M059J (cell line): ENCODE results near the gene PABPN1L. TPM values are rescaled to one million over a fixed set of nuclear protein-coding genes. Genes with fewer than 3 reads are reported as not detected.
"Not testable (repeated sequence)": the region's sequence is repeated elsewhere in the genome, so short reads cannot be mapped to it uniquely, and the experiment has no call there.

Experiments used
- DNase-seq: peaks from one replicate; pipeline ENCODE4 v3.0.0-alpha.2; 2012; ENCODE audit warnings: low read depth
- total RNA-seq: library from RNA; depleted of rRNA; stranded (reverse); fragments of >200 nt; shearing (Covaris generic); gene quantifications from 2 replicates; pipeline ENCODE4 v1.2.3, GENCODE V29; 2014

The PABPN1L gene
- total RNA-seq, 1 experiment from 2014 or later, result not detected

- no peak for DNase-seq
These were observed 35.4 kb upstream of the PABPN1L start for GRCh38 chr16:88901718-88902337.

GRCh38 chr16:88900662-88901052, 34.2 kb upstream of the PABPN1L start:
- no peak for DNase-seq

DNA sequence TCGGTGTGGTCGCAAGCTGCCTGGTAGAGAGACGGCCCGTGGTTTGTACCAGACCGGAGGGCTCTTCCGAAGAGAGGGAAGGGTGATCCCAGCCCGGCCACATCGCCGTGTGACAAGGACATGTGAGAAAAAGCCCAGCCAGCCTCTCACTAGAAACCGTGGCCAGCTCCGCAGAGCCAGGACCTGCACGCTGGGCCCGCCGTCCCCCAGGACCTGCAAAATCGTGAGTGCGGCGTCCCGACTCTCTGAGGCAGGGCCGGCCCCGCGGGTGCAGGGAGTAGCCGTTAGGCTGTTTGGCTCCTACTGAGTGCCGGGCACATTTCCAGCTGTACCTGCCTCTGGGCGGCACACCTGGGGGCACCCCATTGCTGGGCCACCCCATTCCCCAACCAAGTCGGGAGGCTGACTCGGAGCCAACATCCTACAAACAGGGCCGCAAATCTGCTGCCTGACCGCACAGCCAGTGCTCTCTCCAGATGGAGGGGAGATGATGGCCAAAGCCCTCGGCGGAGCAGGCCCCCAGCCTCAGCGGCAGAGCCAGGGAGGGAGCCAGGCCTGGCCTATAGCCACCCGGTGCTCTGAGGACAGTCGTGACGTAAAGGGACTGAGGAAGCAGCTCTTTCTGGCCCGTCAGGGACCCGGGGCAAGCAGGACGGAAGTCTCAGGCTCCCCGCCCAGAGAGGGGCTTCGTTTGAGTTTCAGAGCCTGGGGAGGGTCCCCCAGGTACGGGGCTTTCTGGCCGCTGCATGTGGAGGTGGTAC, 33.6 kb upstream of the PABPN1L start:
- DNase-seq, result no peak

- no peak for DNase-seq
These were observed 31.4 kb upstream of the PABPN1L start for GRCh38 chr16:88897696-88898425.

- no peak for DNase-seq
These were observed 30.0 kb upstream of the PABPN1L start for GRCh38 chr16:88896238-88897070.

- DNase-seq, result no peak
These were observed 28.9 kb upstream of the PABPN1L start for GRCh38 chr16:88895335-88895734.

GRCh38 chr16:88894681-88895300, 28.3 kb upstream of the PABPN1L start:
- no peak for DNase-seq

DNA sequence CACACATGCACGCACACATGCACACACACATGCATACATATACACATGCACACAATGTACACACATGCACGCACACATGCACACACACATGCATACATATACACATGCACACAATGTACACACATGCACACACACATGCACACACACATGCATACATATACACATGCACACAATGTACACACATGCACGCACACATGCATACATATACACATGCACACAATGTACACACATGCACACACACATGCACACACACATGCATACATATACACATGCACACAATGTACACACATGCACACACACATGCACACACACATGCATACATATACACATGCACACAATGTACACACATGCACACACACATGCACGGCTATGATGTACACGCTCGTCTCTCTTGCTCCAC, 27.8 kb upstream of the PABPN1L start:
- not testable (repeated sequence) for DNase-seq

DNA sequence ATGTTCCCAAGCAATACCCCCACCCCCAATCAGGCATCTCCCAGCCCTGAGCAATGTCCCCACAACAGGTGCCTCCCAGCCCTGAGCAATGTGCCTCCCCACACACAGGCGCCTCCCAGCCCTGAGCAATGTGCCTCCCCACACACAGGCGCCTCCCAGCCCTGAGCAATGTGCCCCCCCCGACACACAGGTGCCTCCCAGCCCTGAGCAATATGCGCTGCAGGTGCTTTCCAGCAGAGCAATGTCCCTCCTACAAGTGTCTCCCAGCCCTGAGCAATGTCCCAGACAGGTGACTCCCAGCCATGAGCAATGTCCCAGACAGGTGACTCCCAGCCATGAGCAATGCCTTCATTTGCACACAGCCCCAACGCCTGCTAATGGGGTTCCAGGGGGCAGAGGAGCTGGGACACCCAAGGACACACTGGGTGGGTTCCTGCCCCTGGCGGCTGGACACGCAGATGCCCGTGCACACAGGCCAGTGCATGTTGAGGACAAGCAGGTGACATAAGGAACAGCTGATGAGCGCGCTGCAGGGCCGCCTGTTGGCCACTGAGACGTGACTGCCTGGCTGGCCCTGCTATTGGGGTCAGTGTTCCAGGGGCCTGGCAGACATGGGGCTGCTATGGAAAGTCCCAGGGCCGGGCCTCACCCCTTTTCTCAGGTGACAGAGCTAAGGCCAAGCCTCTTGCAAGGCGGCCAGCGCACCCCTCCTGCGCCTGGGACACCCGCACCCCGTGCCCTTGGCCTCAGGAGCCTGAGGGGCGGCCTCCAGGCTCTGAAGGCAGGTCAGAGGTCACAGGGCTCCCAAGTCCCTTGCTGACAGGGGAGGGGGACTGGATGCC, 26.9 kb upstream of the PABPN1L start:
- DNase-seq, result no peak

GRCh38 chr16:88892065-88892464, 25.6 kb upstream of the PABPN1L start:
- DNase-seq, result no peak

DNA sequence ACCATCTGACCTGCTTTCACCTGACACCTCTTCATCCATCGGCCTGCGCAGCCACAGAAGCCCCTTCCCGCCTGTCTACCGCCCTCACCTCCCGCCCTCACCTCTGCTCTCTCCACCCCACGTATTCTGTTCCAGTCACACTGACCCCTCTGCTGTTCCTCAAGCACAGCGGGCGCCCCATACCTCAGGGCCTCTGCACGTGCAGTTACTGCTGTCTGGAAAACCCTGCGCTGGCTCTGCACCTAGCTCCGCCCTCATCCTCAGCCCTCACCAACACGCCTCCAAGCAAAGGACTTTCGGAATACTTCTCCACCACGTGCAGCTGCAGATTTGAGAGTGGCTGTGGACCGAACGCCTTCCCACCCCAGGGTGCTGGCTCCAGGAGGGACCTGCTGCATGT, 24.6 kb upstream of the PABPN1L start:
- DNase-seq, result no peak

DNA sequence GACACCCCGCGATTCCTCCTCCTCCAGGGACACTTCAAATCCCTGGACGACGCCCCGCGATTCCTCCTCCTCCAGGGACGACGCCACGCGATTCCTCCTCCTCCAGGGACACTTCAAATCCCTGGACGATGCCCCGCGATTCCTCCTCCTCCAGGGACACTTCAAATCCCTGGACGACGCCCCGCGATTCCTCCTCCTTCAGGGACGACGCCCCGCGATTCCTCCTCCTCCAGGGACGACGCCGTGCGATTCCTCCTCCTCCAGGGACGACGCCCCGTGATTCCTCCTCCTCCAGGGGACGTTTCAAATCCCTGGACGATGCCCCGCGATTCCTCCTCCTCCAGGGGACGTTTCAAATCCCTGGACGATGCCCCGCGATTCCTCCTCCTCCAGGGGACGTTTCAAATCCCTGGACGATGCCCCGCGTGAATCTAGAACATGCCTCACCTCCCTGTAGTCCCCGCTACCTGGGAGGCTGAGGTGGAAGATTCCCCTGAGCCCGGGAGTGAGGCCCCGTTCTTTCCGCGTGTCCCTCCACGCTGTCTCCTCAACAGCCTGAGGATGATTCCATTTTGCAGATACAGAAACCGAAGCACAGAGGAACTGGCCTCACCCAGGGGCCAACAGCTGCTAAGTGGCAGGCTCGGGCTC, 23.4 kb upstream of the PABPN1L start:
- DNase-seq, result not testable (repeated sequence)

DNA sequence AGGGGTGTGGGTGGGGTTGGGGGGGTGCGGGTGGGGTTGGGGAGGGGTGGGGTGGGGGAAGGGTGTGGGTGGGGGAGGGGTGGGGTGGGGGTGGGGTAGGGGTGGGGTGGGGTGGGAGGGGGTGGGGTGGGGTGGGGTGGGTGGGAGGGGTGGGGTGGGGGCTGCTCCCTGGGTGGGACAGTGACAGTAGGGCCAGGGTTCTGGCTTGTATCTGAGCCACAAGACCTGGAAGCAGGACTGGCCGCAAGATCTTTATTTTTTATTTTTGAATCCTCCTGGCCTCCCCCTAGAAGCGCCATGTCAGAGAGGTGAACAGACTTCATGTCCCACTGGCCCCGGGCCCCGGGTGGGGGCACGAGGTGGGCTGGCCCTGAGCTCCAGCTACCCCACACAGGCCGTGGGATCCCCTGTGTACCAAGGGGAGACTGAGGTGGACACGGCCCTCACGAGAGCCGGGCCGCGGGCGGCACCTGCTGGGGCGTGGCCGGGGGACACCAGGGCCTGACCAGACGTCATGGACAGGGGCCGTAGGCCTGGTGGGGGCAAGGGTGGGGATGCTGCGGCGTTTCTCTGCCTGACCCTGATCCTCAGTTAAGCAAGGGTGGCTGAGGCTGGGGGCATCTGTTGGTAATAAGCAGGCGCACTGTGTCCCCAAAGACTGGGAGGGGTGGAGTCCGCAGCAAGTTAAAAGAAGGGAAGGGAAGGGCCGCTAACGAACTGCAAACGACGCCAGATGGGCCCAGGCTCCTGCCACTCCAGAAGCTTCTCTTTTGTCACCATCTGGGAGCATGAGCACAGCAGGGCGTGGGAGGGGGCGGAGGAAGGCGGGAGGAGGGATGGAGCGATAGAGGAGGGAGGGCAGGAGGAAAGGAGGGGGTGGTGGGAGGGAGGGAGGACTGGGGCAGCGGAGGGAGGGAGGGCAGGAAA, 22.3 kb upstream of the PABPN1L start:
- DNase-seq, result no peak

DNA sequence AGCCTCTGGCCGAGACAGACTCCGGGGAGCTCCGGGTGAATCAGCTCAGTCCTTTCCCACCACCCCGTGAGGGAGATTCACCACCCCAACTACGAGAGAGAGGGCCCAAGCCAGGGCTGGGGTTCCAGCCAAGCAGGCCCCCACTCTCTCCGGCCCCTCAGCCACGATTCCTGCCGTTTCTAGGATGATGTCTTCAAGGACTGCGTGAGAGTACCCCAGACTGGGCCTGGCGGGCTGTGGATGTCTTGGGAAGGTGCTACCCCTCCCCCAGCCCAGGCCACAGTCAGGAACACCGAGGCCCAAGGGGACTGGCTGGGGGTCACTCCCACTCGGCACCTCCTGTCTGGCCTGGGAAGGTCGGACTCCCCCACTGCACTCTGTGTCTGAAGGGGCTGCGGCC, 21.6 kb upstream of the PABPN1L start:
- DNase-seq, result no peak

GRCh38 chr16:88886845-88887521, 20.5 kb upstream of the PABPN1L start:
- DNase-seq, result no peak

- no peak for DNase-seq
These were observed 20.0 kb upstream of the PABPN1L start for GRCh38 chr16:88886420-88886844.

DNA sequence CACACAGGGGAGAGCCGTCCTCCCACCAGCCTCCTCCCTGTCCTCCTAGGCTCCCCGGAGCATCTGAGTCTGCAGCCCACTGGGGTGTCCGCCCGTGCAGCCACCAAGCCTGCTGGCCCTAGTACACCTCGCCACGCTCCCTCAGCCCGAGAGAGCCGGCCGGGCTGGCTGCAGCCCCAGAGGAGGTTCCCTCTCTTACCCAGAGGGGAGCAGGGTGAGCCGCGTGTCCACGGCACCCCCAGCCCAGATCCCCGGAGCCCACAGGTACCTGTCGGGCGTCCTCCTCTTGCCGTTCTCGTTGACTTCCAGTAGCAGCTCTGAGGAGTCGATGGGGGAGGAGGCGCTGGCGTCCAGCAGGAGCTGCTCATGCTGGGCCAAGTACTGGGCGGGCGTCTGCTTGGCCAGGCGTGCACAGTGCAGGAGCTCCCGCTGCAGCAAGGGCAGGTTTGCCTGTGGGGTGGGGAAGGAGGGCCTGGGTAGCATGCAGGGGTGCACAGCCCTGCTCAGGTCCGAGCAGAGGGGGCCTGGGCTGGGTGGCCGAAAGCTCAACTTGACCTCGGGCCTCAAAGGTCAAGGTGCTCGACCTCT, 19.3 kb upstream of the PABPN1L start:
- DNase-seq, result no peak
